ENCODE results near the gene CTXND2. TPM values are rescaled to one million over a fixed set of nuclear protein-coding genes. Genes with fewer than 3 reads are reported as not detected.
A peak's percentile ranks its signal among the peaks of the same experiment; 100 is the strongest.
"Not testable (repeated sequence)": the region's sequence is repeated elsewhere in the genome, so short reads cannot be mapped to it uniquely, and the experiment has no call there.

Gene CTXND2
- total RNA-seq (2014; rRNA removed; shearing (Covaris generic)): not detected in 2 replicates

GRCh38 chr1:150887018-150887417 is at the start of gene CTXND2:
CTXND2 (plus strand) TSS chr1:150887136; CDS start chr1:150912315, 25,179 bp downstream.
- peak; percentile 26 for DNase-seq (ENCODE audit: low read depth)

GRCh38 chr1:150840850-150841249 is 46.1 kb upstream of the CTXND2 start:
- not testable (repeated sequence) for DNase-seq (ENCODE audit: low read depth)

DNA sequence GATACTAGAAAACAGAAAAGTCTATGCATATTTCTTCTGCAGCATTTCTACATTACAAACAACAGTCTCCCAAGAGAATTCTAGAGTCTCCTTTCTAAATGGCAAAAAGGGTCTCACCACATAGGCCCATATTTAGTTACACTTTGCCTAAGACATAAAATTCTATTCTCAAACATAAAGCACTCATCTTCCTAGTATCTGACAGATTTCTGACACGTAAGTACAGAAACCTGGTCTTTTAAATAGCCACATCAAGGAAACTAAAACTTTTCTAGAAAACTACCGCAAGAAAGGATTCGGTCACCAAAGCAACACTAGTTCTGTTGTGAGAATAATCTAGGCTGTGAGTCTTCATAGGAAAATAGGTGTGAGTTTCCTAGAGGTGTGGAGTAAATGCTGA is 45.3 kb upstream of the CTXND2 start:
- no peak for DNase-seq (ENCODE audit: low read depth)

DNA sequence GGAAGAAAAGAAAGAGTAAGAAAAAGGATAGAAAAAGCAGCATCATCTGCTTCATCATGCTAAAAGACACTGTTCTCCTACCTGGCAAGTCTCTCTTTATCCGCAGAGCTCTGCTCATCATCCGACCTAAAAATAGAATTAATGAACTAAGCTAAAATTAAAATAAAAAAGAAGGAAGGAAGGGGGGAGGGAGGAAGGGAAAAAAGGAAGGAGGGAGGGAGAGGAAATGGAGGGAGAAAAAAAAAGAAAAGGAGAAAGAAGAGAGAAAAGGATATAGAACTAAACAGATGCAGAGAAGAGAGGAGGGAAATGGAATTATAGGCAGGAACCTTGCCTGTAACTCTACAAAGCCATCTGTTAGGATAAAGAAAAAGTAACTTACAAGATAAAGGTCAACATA is 44.6 kb upstream of the CTXND2 start:
- no peak for DNase-seq (ENCODE audit: low read depth)

DNA sequence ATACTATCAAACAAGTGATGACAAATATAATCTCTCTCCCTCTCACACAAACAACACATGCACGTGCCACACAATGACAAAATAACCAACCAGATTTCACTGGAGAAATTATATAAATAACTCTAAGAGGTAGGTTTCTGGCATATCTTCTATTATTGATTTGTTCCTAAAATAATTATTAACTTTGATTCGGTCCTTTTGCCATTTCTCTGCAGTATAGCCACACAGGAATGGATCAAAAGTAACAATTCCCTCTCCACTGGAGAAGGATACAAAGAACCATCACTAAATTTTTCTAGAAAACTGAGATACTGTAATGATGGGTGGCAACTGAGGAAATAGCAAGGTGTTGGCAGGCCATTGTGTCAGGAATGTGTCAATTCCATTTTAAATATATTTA is 44.0 kb upstream of the CTXND2 start:
- no peak for DNase-seq (ENCODE audit: low read depth)

- no peak for DNase-seq (ENCODE audit: low read depth)
These were observed 43.5 kb upstream of the CTXND2 start for GRCh38 chr1:150843474-150843873.

DNA sequence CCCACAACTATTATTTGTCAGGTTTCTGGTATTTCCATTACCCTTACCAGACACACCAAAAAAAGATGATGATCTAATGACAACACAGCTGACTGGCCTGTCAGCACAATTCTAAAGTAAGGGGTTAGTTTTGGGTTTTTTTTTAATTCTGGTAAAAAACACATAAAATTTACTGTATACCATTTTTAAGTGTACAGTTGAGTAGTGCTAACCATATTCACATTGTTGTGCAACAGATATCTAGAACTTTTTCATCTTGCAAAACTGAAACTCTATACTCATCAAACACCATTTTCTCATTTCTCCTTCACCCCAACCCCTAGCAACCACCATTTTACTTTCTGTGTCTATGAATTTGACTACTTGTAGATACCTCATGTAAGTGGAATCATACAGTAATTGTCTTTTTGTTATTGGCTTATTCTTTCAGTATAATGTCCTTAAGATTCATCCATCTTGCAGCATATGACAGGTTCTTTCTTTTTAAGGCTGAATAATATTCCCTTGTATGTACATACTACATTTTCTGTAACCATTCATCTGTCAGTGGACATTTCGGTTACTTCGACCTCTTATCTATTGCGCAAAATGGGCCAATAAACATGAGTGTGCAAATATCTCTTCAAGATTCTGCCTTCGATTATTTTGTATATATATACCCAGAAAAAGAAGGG is 40.3 kb upstream of the CTXND2 start:
- no peak for DNase-seq (ENCODE audit: low read depth)

- DNase-seq (ENCODE audit: low read depth): not testable (repeated sequence)
These were observed 36.1 kb upstream of the CTXND2 start for GRCh38 chr1:150850801-150851362.

DNA sequence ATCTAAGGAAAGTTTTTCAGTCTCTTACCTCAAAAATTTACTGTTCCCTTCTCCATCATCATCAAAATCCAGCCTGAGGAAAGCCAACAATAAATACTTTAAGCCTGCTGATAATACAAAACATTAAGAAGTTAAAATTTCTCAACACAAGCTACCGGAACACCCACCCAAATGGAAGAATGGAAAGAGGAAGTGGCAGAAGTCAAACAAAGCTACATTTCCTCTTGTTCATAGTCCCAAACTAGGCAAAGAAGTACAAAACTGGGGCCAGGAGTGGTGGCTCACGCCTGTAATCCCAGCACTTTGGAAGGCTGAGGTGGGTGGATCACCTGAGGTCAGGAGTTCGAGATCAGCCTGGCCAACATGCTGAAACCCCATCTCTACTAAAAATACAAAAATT is 34.2 kb upstream of the CTXND2 start:
- not testable (repeated sequence) for DNase-seq (ENCODE audit: low read depth)

DNA sequence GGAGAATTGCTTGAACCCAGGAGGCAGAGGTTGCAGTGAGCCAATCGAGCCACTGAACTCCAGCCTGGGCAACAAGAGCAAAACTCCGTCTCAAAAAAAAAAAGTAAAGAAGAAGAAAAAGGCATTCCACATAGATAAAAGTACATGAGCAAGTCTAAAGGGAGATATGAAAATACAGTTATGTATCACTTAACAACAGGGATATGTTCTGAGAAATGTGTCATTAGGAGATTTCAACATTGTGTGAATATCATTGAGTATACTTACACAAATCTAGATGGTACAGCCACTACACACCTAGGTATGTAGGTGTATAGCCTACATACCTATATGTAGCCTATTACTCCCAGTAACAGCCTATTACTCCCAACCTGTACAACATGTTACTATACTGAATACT is 23.2 kb upstream of the CTXND2 start:
- no peak for DNase-seq (ENCODE audit: low read depth)

- DNase-seq (ENCODE audit: low read depth): not testable (repeated sequence)
These were observed 22.7 kb upstream of the CTXND2 start for GRCh38 chr1:150864200-150864599.

DNA sequence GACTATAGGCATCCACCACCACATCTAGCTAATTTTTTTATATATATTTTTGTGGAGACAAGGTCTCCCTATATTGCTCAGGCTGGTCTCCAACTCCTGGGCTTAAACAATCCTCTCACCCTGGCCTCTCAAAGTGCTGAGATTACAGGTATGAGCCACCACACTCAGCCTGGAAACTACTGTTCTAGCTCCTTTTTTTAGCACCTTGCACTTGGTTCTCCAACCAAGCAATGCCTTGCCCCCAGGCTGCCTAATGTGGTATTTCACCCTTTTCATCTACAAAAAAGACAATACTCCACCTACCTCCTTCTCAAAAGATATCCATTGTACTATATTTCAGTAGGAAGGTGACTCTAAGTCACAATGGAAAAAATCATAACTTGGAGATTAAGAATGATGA is 17.3 kb upstream of the CTXND2 start:
- no peak for DNase-seq (ENCODE audit: low read depth)

DNA sequence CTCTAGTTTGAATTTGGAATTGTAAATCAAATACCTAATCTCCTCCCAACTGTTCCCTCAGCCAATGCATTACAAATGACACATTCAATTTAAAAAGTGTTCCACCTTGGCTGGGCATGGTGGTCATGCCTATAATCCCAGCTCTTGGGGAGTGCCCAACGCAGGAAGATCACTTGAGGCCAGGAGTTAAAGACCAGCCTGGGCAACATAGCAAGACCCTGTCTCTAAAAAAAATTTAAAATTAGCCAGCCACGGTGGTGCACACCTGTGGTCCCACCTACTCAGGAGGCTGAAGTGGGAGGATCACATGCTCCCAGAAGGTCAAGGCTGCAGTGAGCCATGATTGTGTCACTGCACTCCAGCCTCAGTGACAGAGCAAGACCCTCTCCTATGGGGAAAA is 14.4 kb upstream of the CTXND2 start:
- DNase-seq (ENCODE audit: low read depth): no peak

DNA sequence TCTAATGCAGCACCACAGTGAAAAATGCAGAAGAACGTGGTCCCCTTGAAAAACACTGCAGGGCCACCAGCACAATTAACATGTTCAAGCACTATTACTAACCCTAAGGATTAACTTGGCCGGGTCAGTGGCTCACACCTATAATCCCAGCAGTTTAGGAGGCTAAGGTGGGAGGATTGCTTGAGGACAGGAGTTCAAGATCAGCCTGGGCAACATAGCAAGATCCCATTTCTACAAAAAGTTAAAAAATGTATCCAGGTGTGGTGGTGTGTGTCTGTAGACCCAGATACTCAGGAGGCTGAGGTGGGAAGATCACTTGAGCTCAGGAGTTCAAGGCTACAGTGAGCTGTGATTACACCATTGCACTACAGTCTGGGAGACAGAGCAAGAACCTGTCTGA is 13.4 kb upstream of the CTXND2 start:
- no peak for DNase-seq (ENCODE audit: low read depth)

- DNase-seq (ENCODE audit: low read depth): no peak
These were observed 12.3 kb upstream of the CTXND2 start for GRCh38 chr1:150874455-150875196.

- DNase-seq (ENCODE audit: low read depth): no peak
These were observed 11.5 kb upstream of the CTXND2 start for GRCh38 chr1:150875197-150876118.

DNA sequence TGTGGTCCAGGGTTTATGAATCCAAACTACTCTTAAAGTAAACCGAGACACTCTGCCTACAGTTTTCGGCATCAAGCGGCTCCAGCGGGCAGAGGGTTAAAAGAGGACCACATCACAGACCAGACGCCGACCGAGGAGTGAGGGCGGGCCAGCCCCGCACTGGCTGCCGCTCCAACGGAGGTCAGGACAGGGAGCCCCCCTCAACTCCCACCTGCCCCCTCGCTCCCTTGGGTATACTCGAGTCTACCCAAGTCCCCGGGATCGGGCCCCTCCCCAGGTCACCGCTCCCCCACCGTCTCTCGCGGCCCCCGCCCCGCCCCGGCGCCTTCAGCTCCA is 10.8 kb upstream of the CTXND2 start:
- DNase-seq (ENCODE audit: low read depth): peak; percentile 61

DNA sequence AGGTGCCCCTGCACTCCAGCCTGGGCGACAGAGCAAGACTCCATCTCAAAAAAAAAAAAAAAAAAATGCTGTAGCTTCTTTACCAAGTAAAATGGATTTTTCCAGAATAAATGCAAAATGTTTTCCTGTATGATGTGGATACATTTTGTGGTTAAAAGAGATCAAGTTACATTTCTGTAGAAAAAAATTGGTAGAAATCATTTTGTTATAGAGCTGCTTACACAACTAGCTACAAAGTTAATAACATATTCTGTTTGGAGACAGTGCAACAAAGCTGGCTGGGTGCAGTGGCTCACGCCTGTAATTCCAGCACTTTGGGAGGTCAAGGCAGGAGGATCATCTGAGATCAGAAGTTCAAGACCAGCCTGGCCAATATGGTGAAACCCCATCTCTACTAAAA is 8.0 kb upstream of the CTXND2 start:
- DNase-seq (ENCODE audit: low read depth): not testable (repeated sequence)

DNA sequence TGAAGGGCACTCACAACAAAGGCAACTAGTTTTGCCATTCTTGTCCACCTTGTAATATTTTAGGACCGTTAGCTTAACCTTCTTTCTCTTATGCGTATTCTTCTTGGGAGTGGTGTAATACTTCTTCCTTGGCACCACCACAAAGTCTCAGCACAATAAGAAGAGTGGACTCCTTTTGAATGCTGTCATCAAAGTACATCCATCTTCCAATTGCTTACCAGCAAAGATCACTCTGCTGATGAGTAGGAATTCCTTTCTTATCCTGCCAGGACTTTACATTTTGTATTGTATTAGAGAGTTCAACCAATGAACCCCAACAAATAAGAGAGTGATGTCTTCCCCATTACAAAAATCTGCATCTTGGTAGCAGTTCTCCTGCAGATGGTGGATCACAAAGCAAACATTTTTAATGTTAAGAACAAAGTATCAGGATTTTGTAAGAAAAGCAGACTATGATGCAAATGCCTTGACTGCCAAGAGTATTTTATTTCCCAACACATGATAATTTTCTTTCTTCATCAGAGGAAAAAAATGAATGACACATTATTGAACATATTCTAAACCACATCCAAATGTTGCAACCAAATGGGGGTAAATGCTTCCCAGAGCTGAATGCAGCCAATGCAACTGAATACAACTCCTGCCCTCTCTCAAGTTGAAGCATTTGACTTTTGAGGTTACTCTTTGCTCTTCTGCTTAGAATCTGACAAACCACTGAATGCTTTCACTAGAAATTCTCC is 5.4 kb upstream of the CTXND2 start:
- DNase-seq (ENCODE audit: low read depth): peak; percentile 39

- not testable (repeated sequence) for DNase-seq (ENCODE audit: low read depth)
These were observed 3.8 kb upstream of the CTXND2 start for GRCh38 chr1:150883121-150883520.

GRCh38 chr1:150888727-150889126 is 1.8 kb downstream of the CTXND2 start:
- DNase-seq (ENCODE audit: low read depth): no peak
